Urinary bladder (tissue), 4 donors: ENCODE results near the gene EDN1. TPM values are rescaled to one million over a fixed set of nuclear protein-coding genes. Genes with fewer than 3 reads are reported as not detected.

Source experiments
- DNase-seq: peaks from one replicate; pipeline ENCODE4 v3.0.0-alpha.2; 2015; ENCODE audit errors: extremely low spot score
- H3K27ac ChIP-seq: one replicate; pipeline ENCODE4 v1.5.1; 2013; ENCODE audit warnings: low read depth, mild to moderate bottlenecking, moderate library complexity
- H3K36me3 ChIP-seq: one replicate; pipeline ENCODE4 v1.6.1; 2013; ENCODE audit warnings: mild to moderate bottlenecking, moderate library complexity; ENCODE audit not compliant: insufficient read depth
- H3K4me1 ChIP-seq: one replicate; pipeline ENCODE4 v1.6.1; 2013; ENCODE audit warnings: mild to moderate bottlenecking, moderate library complexity; ENCODE audit not compliant: insufficient read depth
- H3K4me3 ChIP-seq: one replicate; pipeline ENCODE4 v1.5.1; 2013; ENCODE audit warnings: low read depth, low read length
- WGBS: extraction: QIAGEN DNeasy Blood & Tissue Kit; methylation state at CpG from one replicate; pipeline ENCODE4 v1.1.7; 2013; 5-methylcytosine and 5-hydroxymethylcytosine counted together
- polyA plus RNA-seq: library from polyadenylated mRNA; stranded (reverse); fragments of 200-250 nt; gene quantifications from one replicate; pipeline ENCODE4 v1.2.3, GENCODE V29; 2013
- total RNA-seq: library from RNA; depleted of rRNA; stranded (reverse); fragments of >200 nt; gene quantifications from one replicate; pipeline ENCODE4 v1.2.3, GENCODE V29; 2014
- donor health status: healthy with polysubstance abuse.
- donor health status: healthy.

EDN1 gene
- total and polyA plus RNA-seq, 2 donors, result 8.8 to 13.5 TPM

DNA sequence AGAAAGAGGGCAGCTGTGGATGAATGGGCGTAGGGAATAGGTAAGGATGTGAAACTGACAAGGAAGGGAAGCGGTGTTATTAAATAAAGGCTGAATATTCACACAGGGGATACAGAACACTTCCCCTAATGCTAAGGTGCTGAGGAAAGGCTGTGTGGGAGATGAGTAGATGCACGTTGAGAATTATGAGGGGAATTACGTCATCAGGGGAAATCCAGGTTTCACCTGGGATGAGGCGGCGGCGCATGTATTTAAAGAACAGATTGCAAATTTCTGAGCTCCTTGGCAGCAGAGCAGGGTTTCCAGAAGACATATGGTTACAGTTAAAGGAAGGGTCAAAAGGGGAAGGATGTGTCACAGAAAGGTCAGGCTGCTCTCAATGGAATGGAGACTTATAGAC is 28.7 kb upstream of the EDN1 start:
- H3K36me3 ChIP-seq, result no peaks in the 10 kb centered on the region
- no peak overlapping the region for H3K27ac ChIP-seq
- WGBS, result 74% methylated on average over 7 of the region's 7 CpGs
- H3K4me1 ChIP-seq, result no peaks in the 10 kb centered on the region
- no peak overlapping the region for H3K4me3 ChIP-seq
- DNase-seq, result no peak

- no peak overlapping the region for H3K4me3 ChIP-seq
- H3K4me1 ChIP-seq, result no peaks in the 10 kb centered on the region
- no peaks in the 10 kb centered on the region for H3K36me3 ChIP-seq
- no peak overlapping the region for H3K27ac ChIP-seq
- WGBS, result 65% methylated on average over 13 of the region's 13 CpGs
- no peak for DNase-seq
These were observed 27.7 kb upstream of the EDN1 start for GRCh38 chr6:12262236-12263061.

- H3K4me3 ChIP-seq, result no peak overlapping the region
- no peaks in the 10 kb centered on the region for H3K4me1 ChIP-seq
- WGBS, result 47% methylated on average over 2 of the region's 2 CpGs
- H3K27ac ChIP-seq, result no peak overlapping the region
- H3K36me3 ChIP-seq, result no peaks in the 10 kb centered on the region
- no peak for DNase-seq
These were observed 26.8 kb upstream of the EDN1 start for GRCh38 chr6:12263403-12263802.

- no peak overlapping the region for H3K27ac ChIP-seq
- no peak overlapping the region for H3K4me3 ChIP-seq
- 93% methylated on average over 1 of the region's 1 CpG for WGBS
- no peaks in the 10 kb centered on the region for H3K36me3 ChIP-seq
- DNase-seq, result no peak
- H3K4me1 ChIP-seq, result no peaks in the 10 kb centered on the region
These were observed 25.5 kb upstream of the EDN1 start for GRCh38 chr6:12264671-12265070.

DNA sequence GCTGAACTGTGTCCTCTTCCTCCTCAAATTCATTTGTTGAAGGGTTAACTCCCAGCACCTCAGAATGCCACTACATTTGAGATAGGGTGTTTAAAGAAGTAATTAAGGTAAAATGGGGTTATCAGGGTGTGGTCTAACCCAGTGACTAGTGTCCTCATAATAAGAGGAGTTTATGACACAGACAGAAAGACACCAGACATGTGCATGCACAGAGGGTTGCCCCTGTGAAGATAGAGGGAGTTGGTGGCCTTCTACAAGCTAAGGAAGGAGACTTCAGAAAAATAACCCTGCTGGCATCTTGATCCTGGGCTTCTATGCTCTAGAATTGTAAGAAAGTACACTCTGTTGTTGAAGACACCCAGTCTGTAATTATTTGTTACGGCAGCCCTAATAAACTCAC is 24.9 kb upstream of the EDN1 start:
- H3K27ac ChIP-seq, result no peak overlapping the region
- 94% methylated on average over 1 of the region's 1 CpG for WGBS

DNA sequence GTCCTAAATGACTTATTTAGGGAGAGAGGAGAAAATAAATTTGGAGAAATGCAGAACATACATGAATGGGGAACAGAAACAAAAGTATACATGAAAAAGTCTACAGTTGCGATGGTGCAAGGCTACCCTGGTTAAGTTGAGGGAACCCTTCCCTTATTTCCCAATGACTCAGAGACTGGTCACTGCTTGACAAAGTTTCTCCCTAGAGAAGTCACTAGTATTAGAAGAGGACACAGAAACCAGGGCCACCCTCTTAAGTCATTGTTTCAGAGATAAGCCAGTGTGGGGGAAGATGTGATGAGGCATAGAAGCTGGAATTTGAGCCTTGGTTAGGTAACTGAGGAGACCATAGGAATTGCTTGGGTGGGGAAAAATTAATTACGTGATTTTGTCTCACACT is 24.4 kb upstream of the EDN1 start:
- no peak overlapping the region for H3K4me3 ChIP-seq
- no peaks in the 10 kb centered on the region for H3K36me3 ChIP-seq
- H3K27ac ChIP-seq, result no peak overlapping the region
- H3K4me1 ChIP-seq, result no peaks in the 10 kb centered on the region
- WGBS, result 93% methylated on average over 2 of the region's 2 CpGs
- DNase-seq, result no peak

More for the DNA sequence above, 24.9 kb upstream of the EDN1 start:
- no peak for DNase-seq
- H3K4me3 ChIP-seq, result no peak overlapping the region
- H3K36me3 ChIP-seq, result no peaks in the 10 kb centered on the region
- no peaks in the 10 kb centered on the region for H3K4me1 ChIP-seq

DNA sequence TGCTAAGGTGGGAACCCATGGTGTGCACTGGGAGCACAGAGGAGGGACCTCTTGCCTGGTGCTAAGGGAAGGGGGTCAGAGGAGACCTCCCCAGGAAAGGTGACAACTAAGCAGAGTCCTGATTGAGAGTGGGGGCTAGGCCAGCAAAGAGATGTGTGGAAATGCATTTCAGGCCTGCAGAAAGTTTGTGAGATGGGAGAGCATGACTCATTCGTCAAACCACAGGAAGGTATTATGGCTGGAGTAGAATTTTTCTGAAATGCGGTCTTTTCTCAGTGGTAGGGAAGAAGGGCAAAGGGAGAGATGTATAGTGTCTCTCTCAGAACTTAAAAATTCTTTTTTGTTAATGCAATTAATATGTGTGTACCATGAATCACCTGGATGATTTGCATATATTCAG is 23.6 kb upstream of the EDN1 start:
- H3K27ac ChIP-seq, result no peak overlapping the region
- WGBS, result 84% methylated on average over 2 of the region's 2 CpGs
- DNase-seq, result no peak
- H3K36me3 ChIP-seq, result no peaks in the 10 kb centered on the region
- H3K4me1 ChIP-seq, result no peaks in the 10 kb centered on the region
- no peak overlapping the region for H3K4me3 ChIP-seq

GRCh38 chr6:12269110-12269509 is 21.1 kb upstream of the EDN1 start:
- DNase-seq, result no peak
- 75% methylated on average over 2 of the region's 2 CpGs for WGBS
- Histone ChIP-seq H3K27ac (no peak overlapping the region), H3K4me3 (no peak overlapping the region), H3K4me1 (no peaks in the 10 kb centered on the region), H3K36me3 (no peaks in the 10 kb centered on the region)

- H3K4me3 ChIP-seq, result no peak overlapping the region
- no peaks in the 10 kb centered on the region for H3K36me3 ChIP-seq
- no peaks in the 10 kb centered on the region for H3K4me1 ChIP-seq
- 96% methylated on average over 4 of the region's 4 CpGs for WGBS
- H3K27ac ChIP-seq, result no peak overlapping the region
- DNase-seq, result no peak
These were observed 19.5 kb upstream of the EDN1 start for GRCh38 chr6:12270551-12271230.

GRCh38 chr6:12271594-12271993 is 18.6 kb upstream of the EDN1 start:
- H3K27ac ChIP-seq, result no peak overlapping the region
- WGBS, result 99% methylated on average over 1 of the region's 1 CpG
- no peak overlapping the region for H3K4me3 ChIP-seq
- H3K4me1 ChIP-seq, result no peaks in the 10 kb centered on the region
- H3K36me3 ChIP-seq, result no peaks in the 10 kb centered on the region
- DNase-seq, result no peak

GRCh38 chr6:12271997-12272396 is 18.2 kb upstream of the EDN1 start:
- Histone ChIP-seq H3K4me1 (no peaks in the 10 kb centered on the region), H3K36me3 (no peaks in the 10 kb centered on the region), H3K27ac (no peak overlapping the region), H3K4me3 (no peak overlapping the region)
- WGBS, result 92% methylated on average over 1 of the region's 1 CpG
- no peak for DNase-seq

GRCh38 chr6:12275107-12275506 is 15.1 kb upstream of the EDN1 start:
- DNase-seq, result no peak
- WGBS, result 77% methylated on average over 2 of the region's 2 CpGs
- H3K27ac ChIP-seq, result no peak overlapping the region
- H3K4me3 ChIP-seq, result no peak overlapping the region
- H3K4me1 ChIP-seq, result no peaks in the 10 kb centered on the region
- no peaks in the 10 kb centered on the region for H3K36me3 ChIP-seq

DNA sequence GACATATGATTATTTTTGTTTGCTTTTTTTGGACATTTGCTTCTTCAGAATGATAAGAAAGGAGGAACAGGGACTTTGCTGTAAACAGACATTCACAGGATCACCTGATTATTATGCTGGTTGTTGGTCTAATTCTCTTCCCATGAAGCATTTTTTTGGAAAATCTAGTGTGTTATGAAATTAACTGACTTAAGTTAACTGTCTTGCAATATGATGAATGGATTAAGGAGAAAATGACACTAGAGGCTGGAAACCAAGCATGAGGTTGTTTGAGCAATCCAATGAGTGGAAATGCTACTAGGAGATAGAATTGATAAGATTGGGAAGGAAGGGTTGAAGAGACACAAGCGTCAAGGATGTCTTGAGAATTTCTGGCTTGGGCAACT is 13.2 kb upstream of the EDN1 start:
- no peak overlapping the region for H3K4me3 ChIP-seq
- 94% methylated on average over 1 of the region's 1 CpG for WGBS
- no peaks in the 10 kb centered on the region for H3K36me3 ChIP-seq
- H3K27ac ChIP-seq, result no peak overlapping the region
- H3K4me1 ChIP-seq, result no peaks in the 10 kb centered on the region
- DNase-seq, result no peak

- no peak overlapping the region for H3K27ac ChIP-seq
- H3K4me3 ChIP-seq, result no peak overlapping the region
- no peaks in the 10 kb centered on the region for H3K4me1 ChIP-seq
- no peaks in the 10 kb centered on the region for H3K36me3 ChIP-seq
- 91% methylated on average over 9 of the region's 9 CpGs for WGBS
- no peak for DNase-seq
These were observed 12.8 kb upstream of the EDN1 start for GRCh38 chr6:12277386-12277785.
